B cell (primary cell): Measurements from ENCODE around the gene PLCG2. TPM values are rescaled to one million over a fixed set of nuclear protein-coding genes. Genes with fewer than 3 reads are reported as not detected.

Source experiments
- ATAC-seq: fragments of 200-7000 bp; cut with Tn5 transposase; one replicate; pipeline ENCODE4 v1.10.0; 2021; ENCODE audit warnings: low read depth, mild to moderate bottlenecking, moderate number of reproducible peaks, moderate library complexity
- CTCF ChIA-PET: fragments of 350-600 bp; sonication (Branson Sonifier 250); formaldehyde crosslinking; loops from one replicate; lab custom pipeline; 2021; ENCODE audit warnings: antibody characterized with exemption, inconsistent platforms; lab: Charles Lee
- POLR2A ChIA-PET: fragments of 350-600 bp; sonication (Branson Sonifier 250); formaldehyde crosslinking; loops from one replicate; lab custom pipeline; 2021; ENCODE audit warnings: antibody characterized with exemption; lab: Charles Lee
- DNase-seq: peaks from one replicate; pipeline ENCODE4 v3.0.0; 2013
- H2AFZ ChIP-seq: 2 replicates; pipeline ENCODE4 v1.6.1; 2012; ENCODE audit warnings: mild to moderate bottlenecking, low read depth, low read length; ENCODE audit not compliant: insufficient read depth, poor library complexity, severe bottlenecking
- H3K27ac ChIP-seq, 2 donors: 1 replicate in 1 of 2; 2 replicates in 1 of 2; pipeline ENCODE4 v1.5.1; 2012 to 2013; ENCODE audit warnings: low read length in 2 of 2, mild to moderate bottlenecking in 2 of 2, moderate library complexity in 1 of 2
- H3K27me3 ChIP-seq, 4 experiments: fragments of 200-600 bp in 1 of 4; sonication (generic) in 1 of 4; replicated peaks in 1 of 4; 1 replicate in 2 of 4; 2 replicates in 2 of 4; pipeline versions ENCODE4 v1.6.1 to v1.7.0; 2013 to 2016; ENCODE audit warnings: low read length in 3 of 4, mild to moderate bottlenecking in 2 of 4, mixed read lengths in 1 of 4, moderate library complexity in 1 of 4; ENCODE audit not compliant: insufficient read depth in 4 of 4, control insufficient read depth in 3 of 4; ENCODE audit errors: control extremely low read depth in 1 of 4
- H3K36me3 ChIP-seq, 2 experiments: replicated peaks in 1 of 2; 1 replicate in 1 of 2; 2 replicates in 1 of 2; pipeline versions ENCODE4 v1.6.1 to v1.7.1; 2013; ENCODE audit warnings: low read length in 1 of 2; ENCODE audit not compliant: insufficient read depth in 2 of 2, control insufficient read depth in 1 of 2; ENCODE audit errors: control extremely low read depth in 1 of 2, extremely low read depth in 1 of 2
- H3K4me1 ChIP-seq, 2 donors: fragments of 200-600 bp in 1 of 2; sonication (generic) in 1 of 2; 1 replicate in 1 of 2; 2 replicates in 1 of 2; pipeline versions ENCODE4 v1.5.1 to v1.6.1; 2013 to 2017; ENCODE audit warnings: low read length in 2 of 2; ENCODE audit not compliant: control insufficient read depth in 2 of 2, insufficient read depth in 2 of 2
- H3K4me2 ChIP-seq: replicated peaks from 2 replicates; pipeline ENCODE3; 2012; ENCODE audit warnings: mild to moderate bottlenecking, low read depth, low read length; ENCODE audit not compliant: poor library complexity, severe bottlenecking
- H3K4me3 ChIP-seq, 5 experiments: fragments of 200-600 bp in 1 of 5; sonication (generic) in 1 of 5; 1 replicate in 3 of 5; 2 replicates in 2 of 5; pipeline versions ENCODE4 v1.5.1 to v1.7.0; 2011 to 2016; ENCODE audit warnings: low read length in 4 of 5, mild to moderate bottlenecking in 4 of 5, low read depth in 2 of 5, control low read depth in 1 of 5, moderate library complexity in 1 of 5; ENCODE audit not compliant: insufficient read depth in 1 of 5; ENCODE audit errors: control extremely low read depth in 1 of 5, extremely low read depth in 1 of 5
- H3K79me2 ChIP-seq: fragments of 200-600 bp; sonication (generic); one replicate; pipeline ENCODE4 v1.6.0; 2016; ENCODE audit warnings: low read length; ENCODE audit not compliant: control insufficient read depth, insufficient read depth
- H3K9ac ChIP-seq: fragments of 200-600 bp; sonication (generic); 2 replicates; pipeline ENCODE4 v1.6.1; 2017; ENCODE audit warnings: mild to moderate bottlenecking, low read length, moderate library complexity
- H3K9me3 ChIP-seq, 3 donors: one replicate each; pipeline versions ENCODE4 v1.6.1 to v1.7.1; 2013; ENCODE audit warnings: low read length in 2 of 3; ENCODE audit not compliant: control insufficient read depth in 2 of 3, insufficient read depth in 1 of 3; ENCODE audit errors: control extremely low read depth in 1 of 3
- H4K20me1 ChIP-seq: 2 replicates; pipeline ENCODE4 v1.6.0; 2012; ENCODE audit warnings: mild to moderate bottlenecking, low read length; ENCODE audit not compliant: insufficient read depth, control insufficient read depth, poor library complexity, severe bottlenecking
- H3K27ac Mint-ChIP-seq: one replicate; pipeline ENCODE4 v1.8.0; 2021; ENCODE audit warnings: mixed read lengths
- H3K27me3 Mint-ChIP-seq: one replicate; pipeline ENCODE4 v1.8.0; 2021; ENCODE audit warnings: mixed read lengths
- H3K4me1 Mint-ChIP-seq: one replicate; pipeline ENCODE4 v1.8.0; 2021; ENCODE audit warnings: mixed read lengths
- H3K4me3 Mint-ChIP-seq: one replicate; pipeline ENCODE4 v1.8.0; 2021; ENCODE audit warnings: mixed read lengths
- H3K9me3 Mint-ChIP-seq: one replicate; pipeline ENCODE4 v1.8.0; 2022; ENCODE audit warnings: mixed read lengths; ENCODE audit not compliant: insufficient read depth
- EZH2 ChIP-seq: IDR thresholded peaks from 2 replicates; pipeline ENCODE4 v1.6.1; 2012; ENCODE audit warnings: borderline replicate concordance, low read depth, mild to moderate bottlenecking, moderate library complexity, low read length; ENCODE audit not compliant: insufficient read depth, poor library complexity, severe bottlenecking
- WGBS: methylation state at CpG from one replicate; pipeline ENCODE4 v1.1.5; 2013; ENCODE audit warnings: missing lambda C conversion rate; ENCODE audit not compliant: insufficient coverage; 5-methylcytosine and 5-hydroxymethylcytosine counted together
- intact Hi-C: fragments of 100-400 bp; cut with micrococcal nuclease; formaldehyde crosslinking; loops from one replicate; pipeline ENCODE4 v1.10.0; 2022
- polyA plus RNA-seq: library from polyadenylated mRNA; depleted of rRNA; stranded (reverse); fragments of >200 nt; gene quantifications from 2 replicates; pipeline ENCODE4 v1.2.3, GENCODE V29; 2012
- total RNA-seq, 2 donors: library from RNA; stranded (reverse); fragments of 120-200 nt in 1 of 2; gene quantifications; 1 replicate in 1 of 2; 2 replicates in 1 of 2; pipeline versions ENCODE4 v1.2.3 to v1.2.4, GENCODE V29; 2013 to 2022
- TF ChIP-seq, protein P1 (sequence below): fragments of 200-600 bp; IDR thresholded peaks from one replicate; pipeline ENCODE4 v1.8.0; 2022; ENCODE audit warnings: antibody characterized with exemption, mild to moderate bottlenecking

The PLCG2 gene
- total and polyA plus RNA-seq, 2 donors (not counting 1 experiment from before 2014, with no cell fraction given) = 194 to 812 TPM

DNA sequence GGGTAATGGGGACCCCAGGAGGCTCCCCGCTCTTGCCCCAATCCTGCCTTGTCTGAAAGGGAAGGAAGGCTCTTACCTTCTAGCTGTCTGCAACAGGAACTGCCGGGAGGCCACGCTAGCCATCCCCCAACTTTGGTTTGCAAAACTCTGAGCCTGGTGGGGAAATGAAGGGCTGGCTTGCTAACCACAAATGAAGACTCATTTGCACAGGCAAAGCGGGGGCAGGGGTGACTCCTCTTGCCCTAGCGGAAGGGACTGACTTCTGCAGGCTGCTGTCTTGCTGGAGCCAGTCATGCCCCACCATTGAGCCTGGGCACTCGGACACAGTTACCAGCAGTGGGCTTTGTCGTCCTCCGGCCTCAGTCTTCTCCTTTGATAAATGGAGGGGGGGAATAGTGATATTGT is 52.6 kb downstream of the PLCG2 start:
- Histone ChIP-seq H3K4me1 (peaks cover 94 to 100% of the 10 kb centered on the region in 2 donors), H3K27ac (peak overlapping the region; percentile 73 to 77), H3K9me3 (no peaks in the 10 kb centered on the region), H2AFZ (no peak overlapping the region), H3K9ac (peak overlapping the region; percentile 57), H3K4me2 (peak overlapping the region; percentile 80), H3K27me3 (no peaks in the 10 kb centered on the region), H3K4me3 (peak overlapping the region; percentile 38 to 58 (median 49)), H3K79me2 (peaks cover 100% of the 10 kb centered on the region), H3K36me3 (peaks cover 0 to 40% of the 10 kb centered on the region in 2 experiments), H4K20me1 (peaks cover 41% of the 10 kb centered on the region)
- H3K27ac Mint-ChIP-seq = peak overlapping the region; percentile 90
- ATAC-seq (peak; percentile 75), DNase-seq (peak; percentile 88)
- no peaks in the 10 kb centered on the region for H3K9me3 Mint-ChIP-seq
- peak overlapping the region; percentile 85 for H3K4me3 Mint-ChIP-seq
- CTCF ChIA-PET = interaction anchor here (0.8 to 4.0 kb wide), 15 partner anchors 8 to 93 kb away, joined by 3 to 20 read pairs (median 6); no protein-coding TSS in a partner anchor
- intact Hi-C loops = loop anchor here (1.0 to 10.0 kb wide), 4 partner anchors 8 to 327 kb away; no protein-coding TSS in a partner anchor
- POLR2A ChIA-PET = interaction anchor here (1.0 to 2.3 kb wide), 9 partner anchors 9 to 91 kb away, joined by 3 to 10 read pairs (median 4); no protein-coding TSS in a partner anchor
- peaks cover 92% of the 10 kb centered on the region for H3K4me1 Mint-ChIP-seq
- H3K27me3 Mint-ChIP-seq = no peaks in the 10 kb centered on the region
- TF ChIP-seq, protein P1, sequence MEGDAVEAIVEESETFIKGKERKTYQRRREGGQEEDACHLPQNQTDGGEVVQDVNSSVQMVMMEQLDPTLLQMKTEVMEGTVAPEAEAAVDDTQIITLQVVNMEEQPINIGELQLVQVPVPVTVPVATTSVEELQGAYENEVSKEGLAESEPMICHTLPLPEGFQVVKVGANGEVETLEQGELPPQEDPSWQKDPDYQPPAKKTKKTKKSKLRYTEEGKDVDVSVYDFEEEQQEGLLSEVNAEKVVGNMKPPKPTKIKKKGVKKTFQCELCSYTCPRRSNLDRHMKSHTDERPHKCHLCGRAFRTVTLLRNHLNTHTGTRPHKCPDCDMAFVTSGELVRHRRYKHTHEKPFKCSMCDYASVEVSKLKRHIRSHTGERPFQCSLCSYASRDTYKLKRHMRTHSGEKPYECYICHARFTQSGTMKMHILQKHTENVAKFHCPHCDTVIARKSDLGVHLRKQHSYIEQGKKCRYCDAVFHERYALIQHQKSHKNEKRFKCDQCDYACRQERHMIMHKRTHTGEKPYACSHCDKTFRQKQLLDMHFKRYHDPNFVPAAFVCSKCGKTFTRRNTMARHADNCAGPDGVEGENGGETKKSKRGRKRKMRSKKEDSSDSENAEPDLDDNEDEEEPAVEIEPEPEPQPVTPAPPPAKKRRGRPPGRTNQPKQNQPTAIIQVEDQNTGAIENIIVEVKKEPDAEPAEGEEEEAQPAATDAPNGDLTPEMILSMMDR = peak; percentile 60
- no peak for TF ChIP-seq EZH2
- WGBS = 0% methylated on average over 7 of the region's 8 CpGs
